ENCODE results near the gene MT1X. TPM values are rescaled to one million over a fixed set of nuclear protein-coding genes. Genes with fewer than 3 reads are reported as not detected.

MT1X gene
- total RNA-seq, 1 donor from 2014 or later, result 36.3 TPM

- no peak for TF ChIP-seq CTCF (IDR thresholded peaks at IDR 0.05)
- H3K27me3 Mint-ChIP-seq, result no peaks in the 10 kb centered on the region
- H3K36me3 Mint-ChIP-seq (ENCODE audit: low read depth), result no peaks in the 10 kb centered on the region
- intact Hi-C loops (cut with micrococcal nuclease), result loop anchor here (5.0 to 10.0 kb wide), 3 partner anchors 346 to 858 kb away; no protein-coding TSS in a partner anchor
- POLR2A ChIA-PET, result interaction anchor here (2.4 kb wide), 1 partner anchor 187 kb away, joined by 7 read pairs; no protein-coding TSS in a partner anchor
- no peak for DNase-seq
- H3K4me3 Mint-ChIP-seq, result no peak overlapping the region
- CTCF ChIA-PET, result interaction anchor here (0.7 to 3.9 kb wide), 9 partner anchors 27 to 764 kb away, joined by 3 to 34 read pairs (median 5); no protein-coding TSS in a partner anchor
- H3K27ac Mint-ChIP-seq, result no peak overlapping the region
- no peak for ATAC-seq (ENCODE audit: low read depth)
- H3K4me1 Mint-ChIP-seq, result peaks cover 8% of the 10 kb centered on the region
- H3K9me3 Mint-ChIP-seq, result no peaks in the 10 kb centered on the region
These were observed 18.4 kb downstream of the MT1X start for GRCh38 chr16:56700631-56701030.

- intact Hi-C loops (cut with micrococcal nuclease), result loop anchor here (5.0 to 10.0 kb wide), 3 partner anchors 347 to 859 kb away; no protein-coding TSS in a partner anchor
- Mint-ChIP-seq H3K4me3 (no peak overlapping the region), H3K27ac (no peak overlapping the region), H3K4me1 (peaks cover 8% of the 10 kb centered on the region), H3K36me3 (ENCODE audit: low read depth) (no peaks in the 10 kb centered on the region), H3K9me3 (no peaks in the 10 kb centered on the region), H3K27me3 (no peaks in the 10 kb centered on the region)
- ChIA-PET CTCF (interaction anchor here (0.6 to 3.9 kb wide), 28 partner anchors 8 to 346 kb away, joined by 3 to 34 read pairs (median 6); partner anchors contain the start of genes MT1G, MT1X, MT2A and NUDT21), POLR2A (interaction anchor here (0.6 to 2.4 kb wide), 7 partner anchors 15 to 499 kb away, joined by 3 to 9 read pairs (median 5); partner anchors contain the start of genes NUDT21 and OGFOD1)
- no peak for ATAC-seq (ENCODE audit: low read depth)
- TF ChIP-seq CTCF (IDR thresholded peaks at IDR 0.05), result no peak
- DNase-seq, result no peak
These were observed 19.3 kb downstream of the MT1X start for GRCh38 chr16:56701534-56701933.

GRCh38 chr16:56702836-56703235, 20.6 kb downstream of the MT1X start:
- CTCF ChIA-PET, result interaction anchor here (0.8 to 3.9 kb wide), 12 partner anchors 10 to 347 kb away, joined by 3 to 34 read pairs (median 8); partner anchors contain the start of genes MT1H and NUP93
- intact Hi-C loops (cut with micrococcal nuclease), result loop anchor here (1.0 to 10.0 kb wide), 12 partner anchors 20 to 1238 kb away; partner anchors contain the start of genes MT1X, MT2A, NUDT21 and OGFOD1
- Mint-ChIP-seq H3K4me1 (peaks cover 8% of the 10 kb centered on the region), H3K27me3 (no peaks in the 10 kb centered on the region), H3K4me3 (no peak overlapping the region), H3K9me3 (no peaks in the 10 kb centered on the region), H3K36me3 (ENCODE audit: low read depth) (no peaks in the 10 kb centered on the region), H3K27ac (no peak overlapping the region)
- no peak for DNase-seq
- POLR2A ChIA-PET, result interaction anchor here (0.7 to 2.4 kb wide), 2 partner anchors 122 to 252 kb away, joined by 3 to 9 read pairs; partner anchors contain the start of genes NUDT21 and OGFOD1
- ATAC-seq (ENCODE audit: low read depth), result no peak
- TF ChIP-seq CTCF (IDR thresholded peaks at IDR 0.05), result no peak

GRCh38 chr16:56708525-56709442, 26.5 kb downstream of the MT1X start:
- intact Hi-C loops (cut with micrococcal nuclease), result loop anchor here (10.0 kb wide), 2 partner anchors 354 to 394 kb away; no protein-coding TSS in a partner anchor
- no peaks in the 10 kb centered on the region for H3K36me3 Mint-ChIP-seq (ENCODE audit: low read depth)

More at GRCh38 chr16:56708525-56709442, 26.5 kb downstream of the MT1X start:
- Mint-ChIP-seq H3K27ac (no peak overlapping the region), H3K4me1 (no peaks in the 10 kb centered on the region), H3K4me3 (no peak overlapping the region), H3K9me3 (no peaks in the 10 kb centered on the region), H3K27me3 (peaks cover 4% of the 10 kb centered on the region)
- TF ChIP-seq CTCF (IDR thresholded peaks at IDR 0.05), result no peak
- DNase-seq (no peak), ATAC-seq (ENCODE audit: low read depth) (no peak)
- POLR2A ChIA-PET, result no interaction called here
- CTCF ChIA-PET, result interaction anchor here (1.2 kb wide), 1 partner anchor 195 kb away, joined by 4 read pairs; no protein-coding TSS in a partner anchor
